Hindlimb muscle (tissue), 1 donor: ENCODE results near the gene OR2L2. TPM values are rescaled to one million over a fixed set of nuclear protein-coding genes. Genes with fewer than 3 reads are reported as not detected.
"Not testable (repeated sequence)": the region's sequence is repeated elsewhere in the genome, so short reads cannot be mapped to it uniquely, and the experiment has no call there.

ENCODE experiments used
- DNase-seq: peaks from one replicate; pipeline ENCODE4 v3.0.0-alpha.2; 2013
- polyA plus RNA-seq: library from polyadenylated mRNA; unstranded; fragments of 120-200 nt; gene quantifications from one replicate; pipeline ENCODE4 v1.2.1, GENCODE V29; 2013; ENCODE audit not compliant: insufficient read length

Gene OR2L2, protein sequence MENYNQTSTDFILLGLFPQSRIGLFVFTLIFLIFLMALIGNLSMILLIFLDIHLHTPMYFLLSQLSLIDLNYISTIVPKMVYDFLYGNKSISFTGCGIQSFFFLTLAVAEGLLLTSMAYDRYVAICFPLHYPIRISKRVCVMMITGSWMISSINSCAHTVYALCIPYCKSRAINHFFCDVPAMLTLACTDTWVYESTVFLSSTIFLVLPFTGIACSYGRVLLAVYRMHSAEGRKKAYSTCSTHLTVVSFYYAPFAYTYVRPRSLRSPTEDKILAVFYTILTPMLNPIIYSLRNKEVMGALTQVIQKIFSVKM
- not detected for polyA plus RNA-seq

DNA sequence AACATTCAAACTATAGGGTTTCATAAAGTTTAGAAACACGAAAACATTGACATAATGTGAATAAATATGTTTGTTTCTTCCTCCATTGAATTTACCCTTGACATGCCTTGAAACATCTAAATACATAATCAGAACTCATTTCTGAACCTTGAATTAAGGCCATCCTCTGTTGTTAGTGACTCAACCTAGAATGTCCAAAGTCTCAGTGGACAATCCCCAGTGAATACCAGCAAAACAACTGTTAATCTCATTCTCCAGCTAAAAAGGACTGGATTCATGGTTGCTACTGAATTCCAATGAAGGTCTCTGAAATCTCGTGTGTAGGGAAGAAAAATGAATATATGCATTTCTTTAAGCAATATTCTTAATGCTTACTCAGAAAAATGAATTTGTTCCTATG is at the start of gene OR2L2:
TSS of gene OR2L2 (plus strand) at position 301 of the 400 bp plus-strand sequence. CDS start 8,198 bp downstream, outside the sequence.
- DNase-seq: no peak

- no peak for DNase-seq
These were observed 36.9 kb upstream of the OR2L2 start for GRCh38 chr1:247992986-247993385.

DNA sequence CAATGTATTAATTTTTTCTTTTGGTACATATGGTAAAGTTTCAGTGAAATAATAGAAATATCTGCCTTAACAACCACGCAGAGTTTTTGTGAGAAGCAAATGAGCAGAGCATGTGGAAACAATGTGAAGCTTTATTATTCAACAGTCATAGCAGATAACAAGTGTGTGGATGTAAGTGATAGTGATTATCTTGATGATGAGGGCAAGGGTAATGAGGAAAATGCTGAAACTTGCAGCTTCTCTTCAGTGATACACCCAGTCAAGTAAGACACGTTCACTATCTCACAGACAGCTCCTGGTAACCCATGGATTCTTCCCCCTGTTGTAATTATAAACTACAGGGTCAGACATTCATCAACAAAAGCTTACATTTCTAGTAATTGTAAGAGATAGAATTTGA is 31.1 kb upstream of the OR2L2 start:
- DNase-seq: no peak

- DNase-seq: no peak
These were observed 29.7 kb upstream of the OR2L2 start for GRCh38 chr1:248000169-248000568.

- no peak for DNase-seq
These were observed 22.1 kb upstream of the OR2L2 start for GRCh38 chr1:248007778-248008177.

GRCh38 chr1:248009681-248010080 is 20.2 kb upstream of the OR2L2 start:
- DNase-seq: no peak

DNA sequence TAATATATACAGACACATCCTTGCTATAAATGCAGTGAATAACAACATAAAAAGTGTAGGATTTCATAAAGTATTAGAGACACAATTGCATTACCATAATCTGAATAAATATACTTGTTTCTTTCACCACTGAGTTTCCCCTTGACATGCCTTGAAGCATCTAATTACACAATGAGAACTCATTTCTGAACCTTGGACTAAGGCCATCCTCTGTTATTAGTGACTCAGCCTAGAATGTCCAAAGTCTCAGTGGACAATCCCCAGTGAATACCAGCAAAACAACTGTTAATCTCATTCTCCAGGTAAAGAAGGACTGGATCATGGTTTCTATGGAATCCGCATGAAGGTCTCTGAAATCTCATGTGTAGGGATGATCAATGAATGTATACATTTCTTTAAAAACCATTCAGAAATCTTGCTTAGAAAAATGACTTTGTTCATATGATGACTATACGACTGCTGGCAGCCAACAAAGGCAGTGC is 16.6 kb upstream of the OR2L2 start, which contains the start of gene OR2L5:
TSS of gene OR2L5 (plus strand) at position 432 of the 482 bp plus-strand sequence. CDS start 8,288 bp downstream, outside the sequence.
- DNase-seq: no peak

DNA sequence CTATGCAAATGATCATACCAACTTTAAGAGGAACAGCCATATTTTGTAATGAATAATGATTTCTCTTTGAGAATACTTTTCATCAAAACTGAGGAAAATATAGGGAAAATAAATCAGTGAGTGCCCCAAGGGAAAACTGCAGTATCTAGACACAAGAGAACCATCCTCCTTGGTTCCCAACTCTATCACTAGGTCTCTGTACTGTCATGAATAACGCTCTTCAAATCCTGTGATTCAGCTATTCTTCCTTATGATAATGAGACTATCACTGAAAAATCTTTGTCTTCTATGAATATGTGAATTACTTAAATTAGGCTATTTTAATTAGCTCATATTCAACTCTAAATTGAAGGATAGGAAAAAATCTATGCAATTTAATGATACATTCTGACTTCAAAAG is 14.1 kb upstream of the OR2L2 start:
- DNase-seq: no peak

DNA sequence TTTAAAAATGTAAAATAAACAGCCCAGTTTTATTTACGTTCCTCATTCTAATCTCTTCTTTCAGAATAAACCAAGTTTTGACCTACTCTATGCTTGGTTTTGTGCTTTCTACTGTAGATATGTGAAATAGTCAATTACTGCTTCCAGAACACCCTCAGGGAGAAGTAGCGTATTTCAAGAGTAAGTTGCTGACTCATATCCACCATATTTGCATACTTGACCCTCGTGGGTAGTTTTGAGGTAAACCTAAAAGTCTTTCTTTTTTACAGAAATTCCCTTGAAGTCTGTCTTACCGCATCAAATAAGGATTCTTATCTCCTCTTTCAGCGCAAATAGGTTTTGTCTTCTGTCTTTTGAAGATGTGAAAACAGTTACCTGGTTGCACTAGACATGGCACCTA is 15.3 kb downstream of the OR2L2 start:
- no peak for DNase-seq

DNA sequence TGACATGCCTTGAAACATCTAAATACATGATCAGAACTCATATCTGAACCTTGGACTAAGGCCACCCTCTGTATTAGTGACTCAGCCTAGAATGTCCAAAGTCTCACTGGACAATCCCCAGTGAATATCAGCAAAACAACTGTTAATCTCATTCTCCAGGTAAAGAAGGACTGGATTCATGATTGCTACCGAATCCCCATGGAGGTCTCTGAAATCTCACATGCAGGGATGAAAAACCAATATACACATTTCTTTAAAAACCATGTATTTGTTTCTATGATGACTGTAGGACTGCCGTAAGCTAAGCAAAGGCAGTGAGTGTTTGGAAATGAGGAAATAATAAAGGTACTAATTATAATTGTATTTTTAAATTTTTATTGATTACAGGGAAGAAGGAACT is 16.7 kb downstream of the OR2L2 start, which contains the start of gene OR2L3:
TSS of gene OR2L3 (plus strand) at position 301 of the 400 bp plus-strand sequence. CDS start 13,846 bp downstream, outside the sequence.
- no peak for DNase-seq

DNA sequence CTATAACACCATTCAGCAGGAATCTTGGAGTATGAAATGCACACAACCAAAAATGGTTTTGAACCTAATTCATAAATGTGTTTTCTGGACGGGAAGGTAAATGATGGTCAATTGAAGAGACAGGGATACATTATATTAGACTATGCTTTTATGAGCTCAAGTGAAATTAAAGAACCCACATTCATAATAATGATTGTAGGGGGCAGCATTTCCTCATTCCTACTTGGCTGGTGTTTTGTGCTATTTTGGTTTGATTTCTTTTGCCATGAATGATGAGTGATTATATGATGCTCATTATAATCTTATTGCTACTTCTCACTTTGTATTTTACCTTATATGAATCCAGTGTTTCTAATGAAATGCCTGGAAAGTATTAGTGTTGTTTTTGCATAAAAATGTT is 17.1 kb downstream of the OR2L2 start:
- DNase-seq: no peak

DNA sequence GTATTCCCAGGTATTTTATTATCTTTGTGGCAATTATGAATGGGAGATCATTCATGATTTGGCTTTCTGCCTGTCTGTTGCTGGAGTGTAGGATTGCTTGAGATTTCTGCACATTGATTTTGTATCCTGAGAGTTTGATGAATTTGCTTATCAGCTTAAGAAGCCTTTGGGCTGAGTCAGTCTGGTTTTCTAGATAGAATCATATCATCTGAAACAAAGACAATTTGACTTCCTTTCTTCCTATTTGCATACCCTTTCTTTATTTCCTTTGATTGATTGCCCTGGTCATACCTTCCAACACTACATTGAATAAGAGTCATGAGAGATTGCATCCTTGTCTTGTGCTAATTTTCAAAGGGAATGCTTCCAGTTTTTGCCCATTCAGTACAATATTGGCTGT is 24.8 kb downstream of the OR2L2 start:
- no peak for DNase-seq

- no peak for DNase-seq
These were observed 25.4 kb downstream of the OR2L2 start for GRCh38 chr1:248055261-248055660.

DNA sequence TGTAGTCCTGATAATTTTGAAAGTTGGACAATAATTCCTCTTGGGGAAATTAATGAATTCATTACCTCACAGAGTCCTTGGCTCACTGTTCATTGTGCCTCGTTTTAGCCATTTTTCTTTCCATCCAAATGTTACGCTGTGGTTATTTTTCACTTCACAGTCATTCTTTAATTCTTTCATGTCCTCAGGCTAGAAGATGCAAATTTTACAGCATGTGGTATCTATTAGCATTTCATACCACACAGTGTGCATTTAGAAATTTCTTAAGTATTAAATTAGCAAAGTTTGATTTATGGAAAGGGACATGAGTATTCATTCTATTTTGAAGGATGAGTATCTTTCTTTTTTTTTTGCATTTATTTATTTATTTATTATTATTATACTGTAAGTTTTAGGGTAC is 35.2 kb downstream of the OR2L2 start:
- DNase-seq: no peak

DNA sequence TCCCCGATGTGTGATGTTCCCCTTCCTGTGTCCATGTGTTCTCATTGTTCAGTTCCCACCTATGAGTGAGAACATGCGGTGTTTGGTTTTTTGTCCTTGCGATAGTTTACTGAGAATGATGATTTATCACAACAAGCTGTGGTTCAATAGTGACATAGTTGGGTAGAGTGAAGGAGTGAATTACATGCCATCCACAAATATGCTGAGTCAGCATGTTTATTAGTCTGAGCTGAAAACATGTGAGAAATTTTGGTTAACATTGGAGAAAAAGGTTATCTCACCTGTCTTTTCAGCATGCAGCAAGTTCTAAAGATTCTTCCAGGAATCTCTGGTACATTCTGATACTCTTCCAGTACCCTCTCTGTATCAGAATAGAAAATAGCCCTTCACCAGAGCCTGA is 35.7 kb downstream of the OR2L2 start:
- no peak for DNase-seq

DNA sequence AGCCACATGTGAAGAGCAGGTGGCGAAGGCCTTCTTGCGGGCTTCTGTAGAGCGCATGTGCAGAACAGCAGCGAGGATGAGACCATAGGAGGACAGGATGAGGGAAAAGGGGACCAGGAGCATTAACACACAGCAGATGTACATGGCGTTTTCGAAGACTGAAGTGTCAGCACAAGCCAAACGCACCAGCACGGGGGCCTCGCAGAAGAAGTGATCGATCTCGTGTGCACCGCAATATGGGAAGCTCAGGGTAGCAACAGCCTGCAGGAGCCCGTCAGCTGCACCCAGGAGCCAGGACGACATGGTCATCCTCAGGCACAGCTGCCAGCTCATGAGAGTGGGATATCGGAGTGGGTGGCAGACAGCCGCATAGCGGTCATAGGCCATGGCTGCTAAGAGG is 54.0 kb downstream of the OR2L2 start:
- DNase-seq: not testable (repeated sequence)

Other genes starting within 250 kb of the OR2L2 start
- not detected for gene OR14A16, start 206.0 kb upstream of the OR2L2 start, polyA plus RNA-seq
- not detected for gene OR11L1, start 188.2 kb upstream of the OR2L2 start, polyA plus RNA-seq
- 1.3 TPM for gene TRIM58, start 172.9 kb upstream of the OR2L2 start, polyA plus RNA-seq
- 0.56 TPM for gene OR2W3, start 134.5 kb upstream of the OR2L2 start, polyA plus RNA-seq
- not detected for gene OR2T8, start 109.8 kb upstream of the OR2L2 start, polyA plus RNA-seq
- not detected for gene OR2AJ1, start 105.2 kb upstream of the OR2L2 start, polyA plus RNA-seq
- not detected for gene OR2L8, start 81.2 kb upstream of the OR2L2 start, polyA plus RNA-seq
- not detected for gene OR2AK2, start 64.8 kb upstream of the OR2L2 start, polyA plus RNA-seq
- gene OR2L5, start 16.4 kb upstream of the OR2L2 start, polyA plus RNA-seq: not detected
- not detected for gene OR2L3, start 16.8 kb downstream of the OR2L2 start, polyA plus RNA-seq
- not detected for gene OR2L13, start 65.1 kb downstream of the OR2L2 start, polyA plus RNA-seq
- not detected for gene OR2M5, start 115.1 kb downstream of the OR2L2 start, polyA plus RNA-seq
- gene OR2M2, start 144.8 kb downstream of the OR2L2 start, polyA plus RNA-seq: not detected
- 0.03 TPM for gene OR2M3, start 167.2 kb downstream of the OR2L2 start, polyA plus RNA-seq
- gene OR2M4, start 201.3 kb downstream of the OR2L2 start, polyA plus RNA-seq: not detected
- gene OR2T33, start 247.9 kb downstream of the OR2L2 start, polyA plus RNA-seq: not detected